GM19397 (cell line): ENCODE measurements around the gene CFAP46.
"Not testable (repeated sequence)": the region's sequence is repeated elsewhere in the genome, so short reads cannot be mapped to it uniquely, and the experiment has no call there.

Experiments
- ATAC-seq: cut with Tn5 transposase; IDR thresholded peaks from one replicate; pipeline ENCODE4 v1.9.1; 2021; ENCODE audit warnings: mild to moderate bottlenecking, moderate library complexity; ENCODE audit not compliant: unreplicated experiment

CFAP46 gene

GRCh38 chr10:132929480-132929879, 12.9 kb downstream of the CFAP46 start:
- ATAC-seq, result no peak

- ATAC-seq, result no peak
Observed at GRCh38 chr10:132928261-132928660, 14.1 kb downstream of the CFAP46 start.

- no peak for ATAC-seq
Observed at GRCh38 chr10:132927824-132928223, 14.5 kb downstream of the CFAP46 start.

- no peak for ATAC-seq
Observed at GRCh38 chr10:132926777-132927650, 15.4 kb downstream of the CFAP46 start.

- ATAC-seq, result no peak
Observed at GRCh38 chr10:132926070-132926469, 16.3 kb downstream of the CFAP46 start.

GRCh38 chr10:132925614-132926013, 16.8 kb downstream of the CFAP46 start:
- ATAC-seq, result no peak

GRCh38 chr10:132925071-132925561, 17.3 kb downstream of the CFAP46 start:
- ATAC-seq, result no peak

GRCh38 chr10:132924046-132924952, 18.1 kb downstream of the CFAP46 start:
- ATAC-seq, result no peak

- ATAC-seq, result not testable (repeated sequence)
Observed at GRCh38 chr10:132923384-132923783, 19.0 kb downstream of the CFAP46 start.

- ATAC-seq, result no peak
Observed at GRCh38 chr10:132922872-132923271, 19.5 kb downstream of the CFAP46 start.

GRCh38 chr10:132921818-132922807, 20.3 kb downstream of the CFAP46 start:
- no peak for ATAC-seq

- no peak for ATAC-seq
Observed at GRCh38 chr10:132921086-132921485, 21.3 kb downstream of the CFAP46 start.

- ATAC-seq, result no peak
Observed at GRCh38 chr10:132920101-132920925, 22.1 kb downstream of the CFAP46 start.

GRCh38 chr10:132919374-132920100, 22.8 kb downstream of the CFAP46 start:
- no peak for ATAC-seq

- ATAC-seq, result no peak
Observed at GRCh38 chr10:132918617-132919373, 23.6 kb downstream of the CFAP46 start.

- ATAC-seq, result no peak
Observed at GRCh38 chr10:132918264-132918616, 24.1 kb downstream of the CFAP46 start.

GRCh38 chr10:132916956-132917666, 25.3 kb downstream of the CFAP46 start:
- ATAC-seq, result no peak
